GM12801 (cell line): ENCODE data around the gene PAF1.

ENCODE experiments used
- TF ChIP-seq, protein P1 (sequence below): IDR thresholded peaks from one replicate; pipeline ENCODE4 v1.5.1; 2011; ENCODE audit warnings: control low read depth; ENCODE audit not compliant: insufficient read length; ENCODE audit errors: extremely low read depth

The PAF1 gene

DNA sequence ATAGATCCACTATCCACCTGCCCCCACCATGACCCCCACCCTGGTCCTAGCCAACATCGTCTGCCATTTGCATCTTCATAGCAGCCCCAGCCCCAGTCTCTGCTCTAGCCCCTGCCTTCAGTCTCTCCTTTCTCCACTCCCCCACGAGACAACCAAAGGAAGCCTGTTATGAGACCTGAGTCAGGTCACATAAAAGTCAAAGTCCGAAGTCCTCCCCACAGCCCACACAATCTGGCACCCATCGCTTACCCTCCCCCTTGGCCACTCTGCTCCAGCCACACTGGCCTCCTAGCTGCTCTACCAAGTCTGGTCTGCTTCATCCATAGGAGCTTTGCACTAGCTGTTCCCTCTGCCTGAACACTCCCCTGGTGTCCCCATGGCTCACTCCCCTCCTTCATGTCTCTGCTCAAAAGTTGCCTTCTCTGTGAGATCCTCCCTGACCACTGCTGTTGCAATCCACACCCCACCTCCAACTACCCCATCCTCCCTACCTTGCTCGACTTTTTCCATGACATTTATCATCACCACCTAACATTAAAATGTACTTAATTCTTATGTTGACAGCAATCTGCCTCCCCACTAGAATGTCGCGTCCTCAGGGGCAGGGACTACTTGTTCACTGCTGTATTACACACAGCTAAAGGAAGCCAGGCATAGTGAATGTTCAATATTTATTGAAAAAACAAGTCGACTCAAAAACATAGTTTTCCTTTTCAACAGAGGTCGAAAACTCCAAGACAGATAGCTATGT is 20.4 kb upstream of the PAF1 start:
- TF ChIP-seq, protein P1, sequence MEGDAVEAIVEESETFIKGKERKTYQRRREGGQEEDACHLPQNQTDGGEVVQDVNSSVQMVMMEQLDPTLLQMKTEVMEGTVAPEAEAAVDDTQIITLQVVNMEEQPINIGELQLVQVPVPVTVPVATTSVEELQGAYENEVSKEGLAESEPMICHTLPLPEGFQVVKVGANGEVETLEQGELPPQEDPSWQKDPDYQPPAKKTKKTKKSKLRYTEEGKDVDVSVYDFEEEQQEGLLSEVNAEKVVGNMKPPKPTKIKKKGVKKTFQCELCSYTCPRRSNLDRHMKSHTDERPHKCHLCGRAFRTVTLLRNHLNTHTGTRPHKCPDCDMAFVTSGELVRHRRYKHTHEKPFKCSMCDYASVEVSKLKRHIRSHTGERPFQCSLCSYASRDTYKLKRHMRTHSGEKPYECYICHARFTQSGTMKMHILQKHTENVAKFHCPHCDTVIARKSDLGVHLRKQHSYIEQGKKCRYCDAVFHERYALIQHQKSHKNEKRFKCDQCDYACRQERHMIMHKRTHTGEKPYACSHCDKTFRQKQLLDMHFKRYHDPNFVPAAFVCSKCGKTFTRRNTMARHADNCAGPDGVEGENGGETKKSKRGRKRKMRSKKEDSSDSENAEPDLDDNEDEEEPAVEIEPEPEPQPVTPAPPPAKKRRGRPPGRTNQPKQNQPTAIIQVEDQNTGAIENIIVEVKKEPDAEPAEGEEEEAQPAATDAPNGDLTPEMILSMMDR: no peak

DNA sequence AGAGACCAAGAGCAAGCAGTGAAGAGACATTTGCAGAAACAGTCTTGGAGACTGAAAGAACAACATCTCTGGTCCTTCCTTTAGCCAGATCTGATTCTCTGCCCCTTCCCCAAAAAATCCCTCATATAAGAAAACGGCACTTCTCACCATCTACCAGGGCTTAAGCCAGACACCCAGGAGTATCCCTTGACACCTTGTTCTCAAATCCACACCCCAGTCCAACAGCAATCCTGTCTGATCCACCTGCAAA is 19.9 kb upstream of the PAF1 start:
- TF ChIP-seq, protein P1: no peak

DNA sequence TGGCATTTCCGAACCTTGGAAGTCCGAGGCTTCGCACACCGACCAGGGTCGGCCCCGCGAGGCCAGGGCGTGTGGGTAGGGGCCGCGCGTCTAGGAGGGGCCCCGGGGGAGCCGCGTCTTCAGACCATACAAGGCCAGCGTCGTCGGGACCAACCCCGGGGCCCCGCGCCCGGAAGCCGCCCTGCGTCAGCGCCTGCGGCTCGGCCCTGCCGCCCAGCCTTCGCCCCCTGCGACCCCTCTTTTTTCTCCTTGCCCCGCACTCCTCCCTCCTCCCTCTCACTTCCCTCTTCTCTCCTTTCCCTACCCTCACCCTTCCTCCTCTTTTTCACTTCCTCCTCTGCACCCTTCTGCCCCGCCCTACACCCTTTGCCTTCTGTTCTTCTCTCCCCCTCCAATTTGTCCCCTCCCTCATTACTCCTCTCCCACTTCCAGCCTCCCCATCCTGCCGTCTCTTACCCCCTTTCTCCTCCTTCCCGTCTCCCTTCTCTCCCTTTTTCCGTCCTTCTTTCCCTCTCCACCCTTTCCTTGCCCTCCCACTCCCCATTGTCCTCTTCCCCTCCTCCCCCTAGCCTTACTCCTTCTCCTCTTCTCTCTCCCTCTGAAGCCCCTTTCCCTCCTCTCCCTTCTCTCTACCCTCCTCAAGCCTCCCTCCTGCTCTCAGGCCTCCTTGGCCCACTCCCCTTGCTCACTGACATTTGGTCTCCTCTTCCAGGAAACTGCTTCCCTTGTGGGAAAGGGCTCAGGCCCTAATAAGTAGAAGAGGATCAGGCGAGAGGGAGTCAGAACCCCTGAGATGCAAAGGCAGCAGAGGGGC is 19.3 kb upstream of the PAF1 start:
- TF ChIP-seq, protein P1: no peak

DNA sequence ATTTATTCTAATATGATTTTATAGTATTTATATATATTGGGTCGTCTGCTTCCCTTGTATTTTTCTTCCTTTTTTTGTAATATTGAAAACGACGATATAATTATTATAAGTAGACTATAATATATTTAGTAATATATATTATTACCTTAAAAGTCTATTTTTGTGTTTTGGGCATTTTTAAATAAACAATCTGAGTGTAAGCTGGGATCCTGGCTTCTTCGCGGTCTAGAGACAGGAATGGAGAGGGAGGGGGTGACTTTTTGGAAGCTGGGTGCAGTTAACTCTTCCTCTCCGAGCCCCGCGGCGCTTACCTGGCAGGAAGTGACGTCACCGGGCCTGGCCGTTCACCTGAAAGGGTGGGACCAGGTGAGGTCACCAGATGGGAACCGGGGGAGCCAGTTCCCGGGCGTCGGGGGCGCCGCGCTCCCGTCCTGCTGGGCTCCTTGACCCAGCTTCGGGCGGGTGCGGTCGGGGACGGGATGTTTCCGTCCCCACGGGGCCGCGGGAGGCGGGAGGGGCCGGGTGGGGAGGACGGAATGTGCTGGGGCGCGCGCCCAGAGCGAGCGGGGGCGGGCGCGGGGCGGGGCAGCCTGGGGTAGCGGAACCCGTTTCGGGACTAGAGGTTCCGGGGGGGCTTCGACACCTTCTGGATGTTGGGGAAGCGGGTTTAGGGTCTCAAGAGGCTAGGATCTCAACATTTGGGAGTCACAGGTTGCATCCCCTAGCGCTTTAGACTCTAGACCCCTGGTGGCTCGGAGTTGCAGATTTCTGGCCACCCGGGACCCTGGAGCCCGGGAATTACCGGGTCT is 18.5 kb upstream of the PAF1 start:
- TF ChIP-seq, protein P1: no peak

DNA sequence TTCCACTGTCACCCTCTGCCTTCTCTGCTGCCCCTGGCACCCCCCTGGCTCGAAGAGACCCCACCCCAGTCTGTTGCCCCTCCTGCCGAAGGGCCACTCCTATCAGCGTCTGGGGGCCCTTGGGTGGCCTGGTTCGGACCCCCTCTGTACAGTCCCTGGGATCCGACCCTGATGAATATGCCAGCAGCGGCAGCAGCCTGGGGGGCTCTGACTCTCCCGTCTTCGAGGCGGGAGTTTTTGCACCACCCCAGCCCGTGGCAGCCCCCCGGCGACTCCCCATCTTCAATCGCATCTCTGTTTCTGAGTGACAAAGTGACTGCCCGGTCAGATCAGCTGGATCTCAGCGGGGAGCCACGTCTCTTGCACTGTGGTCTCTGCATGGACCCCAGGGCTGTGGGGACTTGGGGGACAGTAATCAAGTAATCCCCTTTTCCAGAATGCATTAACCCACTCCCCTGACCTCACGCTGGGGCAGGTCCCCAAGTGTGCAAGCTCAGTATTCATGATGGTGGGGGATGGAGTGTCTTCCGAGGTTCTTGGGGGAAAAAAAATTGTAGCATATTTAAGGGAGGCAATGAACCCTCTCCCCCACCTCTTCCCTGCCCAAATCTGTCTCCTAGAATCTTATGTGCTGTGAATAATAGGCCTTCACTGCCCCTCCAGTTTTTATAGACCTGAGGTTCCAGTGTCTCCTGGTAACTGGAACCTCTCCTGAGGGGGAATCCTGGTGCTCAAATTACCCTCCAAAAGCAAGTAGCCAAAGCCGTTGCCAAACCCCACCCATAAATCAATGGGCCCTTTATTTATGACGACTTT is 17.7 kb upstream of the PAF1 start:
- TF ChIP-seq, protein P1: no peak

DNA sequence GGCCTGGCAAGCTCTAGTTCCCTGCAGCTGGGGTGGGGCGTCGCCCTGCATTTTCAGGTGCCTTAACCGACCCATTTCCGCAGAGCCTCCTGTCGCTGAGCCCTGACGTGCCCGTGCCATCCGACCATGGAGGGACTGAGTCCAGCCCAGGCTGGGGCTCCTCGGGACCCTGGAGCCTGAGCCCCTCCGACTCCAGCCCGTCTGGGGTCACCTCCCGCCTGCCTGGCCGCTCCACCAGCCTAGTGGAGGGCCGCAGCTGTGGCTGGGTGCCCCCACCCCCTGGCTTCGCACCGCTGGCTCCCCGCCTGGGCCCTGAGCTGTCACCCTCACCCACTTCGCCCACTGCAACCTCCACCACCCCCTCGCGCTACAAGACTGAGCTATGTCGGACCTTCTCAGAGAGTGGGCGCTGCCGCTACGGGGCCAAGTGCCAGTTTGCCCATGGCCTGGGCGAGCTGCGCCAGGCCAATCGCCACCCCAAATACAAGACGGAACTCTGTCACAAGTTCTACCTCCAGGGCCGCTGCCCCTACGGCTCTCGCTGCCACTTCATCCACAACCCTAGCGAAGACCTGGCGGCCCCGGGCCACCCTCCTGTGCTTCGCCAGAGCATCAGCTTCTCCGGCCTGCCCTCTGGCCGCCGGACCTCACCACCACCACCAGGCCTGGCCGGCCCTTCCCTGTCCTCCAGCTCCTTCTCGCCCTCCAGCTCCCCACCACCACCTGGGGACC is 16.9 kb upstream of the PAF1 start:
- TF ChIP-seq, protein P1: no peak
